Liver (tissue), 9 donors: ENCODE data around the gene FADD. TPM values are rescaled to one million over a fixed set of nuclear protein-coding genes. Genes with fewer than 3 reads are reported as not detected.

ENCODE experiments used
- DNase-seq: peaks from one replicate; pipeline ENCODE4 v3.0.0-alpha.2; 2017; ENCODE audit warnings: low spot score
- H3K27ac ChIP-seq, 2 donors: one replicate each; pipeline ENCODE4 v1.7.0; 2013; ENCODE audit warnings: inconsistent platforms in 2 of 2, low read length in 2 of 2, control low read depth in 1 of 2, low read depth in 1 of 2, mild to moderate bottlenecking in 1 of 2
- H3K27me3 ChIP-seq, 4 donors: one replicate each; pipeline versions ENCODE4 v1.6.1 to v1.7.0; 2013; ENCODE audit warnings: low read length in 3 of 4, inconsistent platforms in 1 of 4, mild to moderate bottlenecking in 1 of 4, moderate library complexity in 1 of 4; ENCODE audit not compliant: control insufficient read depth in 4 of 4, insufficient read depth in 4 of 4
- H3K36me3 ChIP-seq, 4 donors: one replicate each; pipeline versions ENCODE4 v1.6.1 to v1.7.0; 2013; ENCODE audit warnings: low read length in 3 of 4, mild to moderate bottlenecking in 3 of 4, low read depth in 1 of 4, moderate library complexity in 1 of 4; ENCODE audit not compliant: control insufficient read depth in 4 of 4, insufficient read depth in 3 of 4
- H3K4me1 ChIP-seq, 4 donors: one replicate each; pipeline versions ENCODE4 v1.6.1 to v1.7.0; 2013; ENCODE audit warnings: low read length in 3 of 4, mild to moderate bottlenecking in 3 of 4, moderate library complexity in 1 of 4; ENCODE audit not compliant: control insufficient read depth in 4 of 4, insufficient read depth in 4 of 4
- H3K4me3 ChIP-seq, 3 donors: one replicate each; pipeline versions ENCODE4 v1.6.1 to v1.7.0; 2013; ENCODE audit warnings: low read length in 3 of 3, control low read depth in 1 of 3, low read depth in 1 of 3, mild to moderate bottlenecking in 1 of 3
- H3K9ac ChIP-seq, 2 donors: one replicate each; pipeline ENCODE4 v1.7.0; 2013; ENCODE audit warnings: low read length in 2 of 2, mild to moderate bottlenecking in 2 of 2, moderate library complexity in 2 of 2, control low read depth in 1 of 2, low read depth in 1 of 2
- H3K9me3 ChIP-seq, 4 donors: one replicate each; pipeline versions ENCODE4 v1.6.1 to v1.7.0; 2013; ENCODE audit warnings: low read length in 3 of 4; ENCODE audit not compliant: control insufficient read depth in 4 of 4
- CTCF ChIP-seq: fragments of 150-350 bp; IDR thresholded peaks from 2 replicates; pipeline ENCODE4 v1.5.1; 2017; ENCODE audit warnings: improper control_type of control experiment, low read depth, low read length; ENCODE audit not compliant: missing input control
- EGR1 ChIP-seq, 2 donors: IDR thresholded peaks; 2 replicates each; pipeline ENCODE4 v1.6.1; 2016 to 2018; ENCODE audit warnings: antibody characterized with exemption in 2 of 2, low read depth in 2 of 2
- FOXA1 ChIP-seq: IDR thresholded peaks from 2 replicates; pipeline ENCODE4 v1.6.1; 2016; ENCODE audit warnings: antibody characterized with exemption
- FOXA2 ChIP-seq: IDR thresholded peaks from 2 replicates; pipeline ENCODE4 v1.6.1; 2016; ENCODE audit warnings: antibody characterized with exemption
- GABPA ChIP-seq, 2 donors: IDR thresholded peaks in 1 of 2; conservative IDR thresholded peaks in 1 of 2; 2 replicates each; pipeline ENCODE4 v1.6.1; 2016; ENCODE audit warnings: antibody characterized with exemption in 2 of 2, mild to moderate bottlenecking in 1 of 2, moderate library complexity in 1 of 2
- HNF4A ChIP-seq, 2 donors: conservative IDR thresholded peaks; 2 replicates each; pipeline ENCODE4 v1.6.1; 2016; ENCODE audit warnings: antibody characterized with exemption in 2 of 2, mild to moderate bottlenecking in 2 of 2
- HNF4G ChIP-seq: IDR thresholded peaks from 2 replicates; pipeline ENCODE4 v1.6.1; 2016; ENCODE audit warnings: antibody characterized with exemption
- JUND ChIP-seq, 2 donors: IDR thresholded peaks; 2 replicates each; pipeline ENCODE4 v1.6.1; 2016; ENCODE audit warnings: antibody characterized with exemption in 2 of 2
- MAX ChIP-seq: IDR thresholded peaks from 2 replicates; pipeline ENCODE4 v1.6.1; 2016; ENCODE audit warnings: antibody characterized with exemption
- NR2F2 ChIP-seq: IDR thresholded peaks from 2 replicates; pipeline ENCODE4 v1.6.1; 2016; ENCODE audit warnings: antibody characterized with exemption
- RAD21 ChIP-seq, 2 donors: IDR thresholded peaks; 2 replicates each; pipeline ENCODE4 v1.6.1; 2016; ENCODE audit warnings: antibody characterized with exemption in 2 of 2, mild to moderate bottlenecking in 2 of 2
- REST ChIP-seq: IDR thresholded peaks from 2 replicates; pipeline ENCODE4 v1.6.1; 2016; ENCODE audit warnings: antibody characterized with exemption, mild to moderate bottlenecking
- RXRA ChIP-seq, 2 donors: IDR thresholded peaks; 2 replicates each; pipeline ENCODE4 v1.6.1; 2017 to 2018; ENCODE audit warnings: antibody characterized with exemption in 2 of 2, mild to moderate bottlenecking in 1 of 2
- SP1 ChIP-seq: IDR thresholded peaks from 2 replicates; pipeline ENCODE4 v1.6.1; 2018; ENCODE audit warnings: antibody characterized with exemption, mild to moderate bottlenecking
- TAF1 ChIP-seq: conservative IDR thresholded peaks from 2 replicates; pipeline ENCODE4 v1.6.1; 2016; ENCODE audit warnings: antibody characterized with exemption, mild to moderate bottlenecking
- YY1 ChIP-seq: IDR thresholded peaks from 2 replicates; pipeline ENCODE4 v1.6.1; 2016; ENCODE audit warnings: antibody characterized with exemption, mild to moderate bottlenecking
- ZBTB33 ChIP-seq: IDR thresholded peaks from 2 replicates; pipeline ENCODE4 v1.6.1; 2016; ENCODE audit warnings: antibody characterized with exemption
- WGBS: extraction: QIAGEN DNeasy Blood & Tissue Kit; methylation state at CpG from one replicate; pipeline ENCODE4 v1.1.7; 2013; 5-methylcytosine and 5-hydroxymethylcytosine counted together
- polyA plus RNA-seq, 2 donors: library from polyadenylated mRNA; stranded (reverse) in 1 of 2; unstranded in 1 of 2; fragments of 200-250 nt in 1 of 2; fragments of >200 nt in 1 of 2; fragmentation: Nextera tagmentation in 1 of 2; extraction: Ambion mirVana in 1 of 2; gene quantifications; one replicate each; pipeline versions ENCODE4 v1.2.1 to v1.2.3, GENCODE V29; 2013 to 2015
- total RNA-seq, 2 donors: library from RNA; depleted of rRNA; stranded (reverse); fragments of >200 nt; gene quantifications; one replicate each; pipeline ENCODE4 v1.2.3, GENCODE V29; 2014
- TF ChIP-seq, protein P1 (sequence below): IDR thresholded peaks from 2 replicates; pipeline ENCODE4 v1.6.1; 2016; ENCODE audit warnings: antibody characterized with exemption
- donor health status: healthy.
- donor health status: healthy.
- donor health status: healthy.
- donor health status: healthy.
- donor health status: healthy.

Gene FADD
- total and polyA plus RNA-seq, 4 donors = 1.8 to 17.3 (median 14.8) TPM

DNA sequence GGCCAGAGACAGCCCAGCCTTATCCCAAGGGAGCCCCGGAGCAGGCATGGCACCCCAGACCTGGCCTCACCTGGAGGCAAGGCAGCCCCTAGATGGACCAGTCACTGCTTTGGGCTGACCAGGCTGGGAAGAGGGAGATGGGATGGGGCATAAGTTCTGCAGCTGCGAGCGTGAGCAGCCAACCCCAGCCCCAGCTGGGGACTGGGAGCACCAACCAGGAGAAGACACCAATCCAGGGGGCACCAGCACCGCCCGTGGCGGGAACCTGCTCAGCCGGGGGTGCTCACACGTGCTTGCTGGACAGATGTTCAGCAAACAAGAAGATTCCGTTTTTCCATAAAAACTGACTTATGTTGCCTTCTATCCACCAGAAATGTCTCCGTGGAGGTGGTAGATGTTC lies 16.2 kb upstream of the FADD start:
- DNase-seq = no peak
- Histone ChIP-seq H3K9me3 (no peaks in the 10 kb centered on the region), H3K4me3 (no peak overlapping the region), H3K36me3 (peaks cover 0 to 44% (median 14%) of the 10 kb centered on the region in 4 donors), H3K9ac (no peak overlapping the region), H3K27ac (no peak overlapping the region), H3K27me3 (no peaks in the 10 kb centered on the region), H3K4me1 (peaks cover 0 to 4% (median 0%) of the 10 kb centered on the region in 4 donors)
- WGBS = 88% methylated on average over 10 of the region's 10 CpGs
- TF ChIP-seq HNF4A (conservative IDR thresholded peaks at IDR 0.05) (no peak), TAF1 (no peak), CTCF (no peak), SP1 (no peak), RXRA (IDR thresholded peaks at IDR 0.05) (no peak), GABPA (IDR thresholded peaks at IDR 0.05 in 1 of 2, conservative IDR thresholded peaks at IDR 0.05 in 1 of 2) (no peak), YY1 (no peak), MAX (no peak), JUND (IDR thresholded peaks at IDR 0.05) (no peak), HNF4G (no peak), REST (no peak), FOXA2 (no peak), NR2F2 (no peak), EGR1 (IDR thresholded peaks at IDR 0.05; ENCODE audit: low read depth in 2 of 2) (no peak), FOXA1 (no peak), RAD21 (IDR thresholded peaks at IDR 0.05) (no peak), ZBTB33 (no peak)
- TF ChIP-seq, protein P1, sequence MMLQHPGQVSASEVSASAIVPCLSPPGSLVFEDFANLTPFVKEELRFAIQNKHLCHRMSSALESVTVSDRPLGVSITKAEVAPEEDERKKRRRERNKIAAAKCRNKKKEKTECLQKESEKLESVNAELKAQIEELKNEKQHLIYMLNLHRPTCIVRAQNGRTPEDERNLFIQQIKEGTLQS = no peak

- Histone ChIP-seq H3K27ac (no peak overlapping the region), H3K9me3 (no peaks in the 10 kb centered on the region), H3K27me3 (no peaks in the 10 kb centered on the region), H3K9ac (no peak overlapping the region), H3K4me3 (no peak overlapping the region), H3K4me1 (peaks cover 0 to 4% (median 0%) of the 10 kb centered on the region in 4 donors), H3K36me3 (peaks cover 0 to 37% (median 12%) of the 10 kb centered on the region in 4 donors)
- 90% methylated on average over 15 of the region's 15 CpGs for WGBS
- TF ChIP-seq RXRA (IDR thresholded peaks at IDR 0.05) (no peak), ZBTB33 (no peak), GABPA (IDR thresholded peaks at IDR 0.05 in 1 of 2, conservative IDR thresholded peaks at IDR 0.05 in 1 of 2) (no peak), FOXA1 (no peak)
- no peak for DNase-seq
Measured at GRCh38 chr11:70187771-70188170, 15.3 kb upstream of the FADD start.
